Measurements from ENCODE around the gene NAB2.

GRCh38 chr12:57127101-57127725, 38.3 kb downstream of the NAB2 start:
- TF ChIP-seq FOXK2 (IDR thresholded peaks at IDR 0.05) (no peak), NFRKB (IDR thresholded peaks at IDR 0.05) (no peak)
